NCI-H446 treated with DMSO at 0.1 percent for 48 hours (cell line): Measurements from ENCODE around the gene MRPL50.

Experiments used
- DNase-seq: peaks from one replicate; lab custom pipeline; 2025; lab: John Stamatoyannopoulos, UW

The MRPL50 gene

DNA sequence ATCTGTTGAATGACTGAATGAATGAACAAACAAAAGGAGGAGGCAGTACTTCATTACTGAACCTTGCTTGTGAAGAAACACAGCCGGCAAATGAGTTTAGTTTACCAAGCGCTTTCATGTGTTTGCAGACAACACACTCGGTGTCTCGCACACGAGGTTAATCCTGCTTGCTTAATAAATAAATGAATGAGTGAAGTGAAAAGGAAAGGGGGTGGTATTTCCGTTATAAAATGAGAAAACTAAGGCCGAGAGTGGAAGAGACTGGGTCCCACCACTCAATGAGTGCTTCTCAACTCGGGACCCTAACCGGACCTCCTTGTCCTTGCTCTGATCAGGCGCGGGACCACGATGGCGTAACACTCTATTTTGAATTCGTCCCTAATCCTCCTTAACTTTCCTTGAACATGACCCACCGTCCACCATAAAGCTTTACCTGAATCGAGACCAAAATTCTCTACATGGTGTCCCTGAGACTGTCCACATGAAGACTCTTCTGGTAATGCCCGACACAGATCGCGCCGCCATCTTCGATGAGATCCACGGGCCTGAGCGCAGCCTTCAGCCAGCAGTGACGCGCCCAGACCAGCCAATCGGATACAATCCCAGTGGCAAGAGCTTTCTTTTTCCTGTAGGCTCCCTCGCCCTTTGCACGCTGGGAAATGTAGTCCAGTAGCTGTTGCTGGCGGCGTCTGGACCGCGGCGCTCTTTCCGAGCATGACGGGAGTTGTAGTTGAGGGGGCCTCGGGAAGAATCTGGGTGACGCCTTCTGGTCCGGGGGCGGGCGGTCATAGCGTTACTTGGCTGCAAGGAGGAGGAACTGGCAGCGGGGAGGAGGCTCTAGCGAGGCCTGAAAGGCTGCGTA is at the start of gene MRPL50, which contains the start of gene ZNF189:
TSS of gene MRPL50 (minus strand) at position 551 of the 862 bp plus-strand sequence. CDS start at position 525, 26 bp downstream.
TSS of gene ZNF189 (plus strand) at position 784 of the 862 bp plus-strand sequence. CDS start 306 bp downstream, outside the sequence.
- DNase-seq, result peak; percentile 93

DNA sequence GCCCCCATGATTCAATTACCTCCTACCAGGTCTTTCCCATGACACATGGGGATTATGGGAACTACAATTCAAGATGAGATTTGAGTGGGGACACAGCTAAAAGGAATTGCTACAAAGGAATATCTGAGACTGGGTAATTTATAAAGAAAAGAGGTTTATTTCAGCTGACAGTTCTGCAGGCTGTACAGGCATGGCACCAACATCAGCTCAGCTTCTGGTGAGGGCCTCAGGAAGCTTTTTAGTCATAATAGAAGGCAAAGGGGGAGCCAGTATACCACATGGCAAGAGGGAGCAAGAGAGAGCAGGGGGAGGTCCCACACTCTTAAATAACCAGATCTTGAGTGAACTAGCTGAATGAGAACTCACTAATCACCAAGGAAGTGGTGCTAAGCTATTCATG is 48.3 kb upstream of the MRPL50 start:
- DNase-seq, result no peak

DNA sequence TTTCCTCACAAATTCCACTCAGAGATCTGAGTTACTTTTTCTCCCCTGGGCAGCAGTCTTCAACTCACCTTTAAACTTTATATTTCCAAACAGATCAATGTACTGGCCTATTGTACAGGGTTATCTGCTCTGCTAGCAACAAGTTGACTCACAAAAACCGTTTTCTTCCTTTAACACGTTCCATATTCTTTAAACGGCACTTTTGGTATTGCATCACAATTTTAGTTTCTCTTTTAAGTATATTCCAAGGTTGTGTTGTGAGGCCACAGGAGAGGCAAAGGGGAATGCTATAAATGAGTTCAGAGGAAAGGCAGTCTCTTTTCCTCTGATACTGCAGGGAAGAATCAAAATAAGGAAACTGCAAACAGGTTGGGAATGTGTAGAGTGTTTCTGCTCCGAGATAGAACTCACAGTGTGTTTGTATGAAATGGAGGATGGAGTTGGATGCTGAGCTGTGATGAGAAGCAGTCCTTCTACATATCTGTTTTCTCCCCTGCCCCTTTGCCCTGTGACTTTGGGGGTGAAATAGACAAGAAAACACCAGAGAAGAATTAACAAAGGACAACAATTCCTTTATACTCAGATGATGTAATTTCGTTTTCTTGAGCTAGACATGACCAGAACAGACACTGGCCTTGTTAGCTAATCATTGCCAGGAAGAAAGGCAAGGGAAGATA is 47.1 kb upstream of the MRPL50 start:
- DNase-seq, result no peak

GRCh38 chr9:101443364-101443771 is 45.0 kb upstream of the MRPL50 start:
- peak; percentile 94 for DNase-seq

DNA sequence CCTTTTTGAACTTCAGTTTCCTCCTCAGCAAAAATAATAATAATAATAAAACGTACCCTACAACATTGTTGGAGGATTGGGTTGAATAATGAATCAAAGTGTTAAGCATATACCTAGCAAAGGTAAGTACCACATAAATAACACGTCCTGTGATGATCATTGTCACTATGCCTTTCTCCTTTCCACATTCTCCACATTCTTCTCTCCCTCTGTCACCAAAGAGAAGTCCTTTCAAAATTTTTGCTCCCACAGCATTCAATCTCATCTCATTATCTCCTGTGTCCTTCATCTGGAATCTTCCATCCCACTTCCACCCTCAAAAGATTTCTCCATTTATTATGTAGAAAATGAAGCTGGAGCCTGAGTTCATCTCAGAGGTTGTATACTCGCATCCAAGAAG is 44.3 kb upstream of the MRPL50 start:
- no peak for DNase-seq

GRCh38 chr9:101442318-101442717 is 43.9 kb upstream of the MRPL50 start:
- DNase-seq, result no peak

DNA sequence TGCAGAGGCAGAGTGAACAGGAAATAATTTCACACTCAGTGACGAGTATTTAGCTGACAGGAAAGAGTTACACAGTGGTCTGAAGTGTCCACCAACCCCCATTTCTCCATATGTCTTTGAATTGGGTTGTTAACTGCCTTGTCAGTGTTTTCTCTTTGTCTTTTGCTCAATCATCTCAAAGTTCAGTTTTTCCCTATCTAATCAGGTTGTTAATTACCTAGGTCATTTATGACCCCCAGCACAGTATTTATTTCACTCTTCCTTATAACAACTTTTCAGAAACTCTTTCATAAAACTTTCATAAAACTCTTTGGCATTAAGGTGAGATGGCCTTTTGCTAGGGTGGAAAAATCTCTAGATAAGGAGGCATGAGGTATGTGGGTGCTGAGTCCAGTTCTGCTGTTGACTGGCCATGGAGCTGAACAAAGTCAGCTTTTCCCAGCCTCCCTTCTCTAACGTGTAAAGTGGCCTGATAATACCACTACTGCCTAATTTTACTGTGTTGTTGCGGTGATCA is 42.4 kb upstream of the MRPL50 start:
- DNase-seq, result no peak

- DNase-seq, result no peak
Observed at GRCh38 chr9:101438523-101438922, 40.1 kb upstream of the MRPL50 start.

- DNase-seq, result no peak
Observed at GRCh38 chr9:101437806-101438232, 39.4 kb upstream of the MRPL50 start.

DNA sequence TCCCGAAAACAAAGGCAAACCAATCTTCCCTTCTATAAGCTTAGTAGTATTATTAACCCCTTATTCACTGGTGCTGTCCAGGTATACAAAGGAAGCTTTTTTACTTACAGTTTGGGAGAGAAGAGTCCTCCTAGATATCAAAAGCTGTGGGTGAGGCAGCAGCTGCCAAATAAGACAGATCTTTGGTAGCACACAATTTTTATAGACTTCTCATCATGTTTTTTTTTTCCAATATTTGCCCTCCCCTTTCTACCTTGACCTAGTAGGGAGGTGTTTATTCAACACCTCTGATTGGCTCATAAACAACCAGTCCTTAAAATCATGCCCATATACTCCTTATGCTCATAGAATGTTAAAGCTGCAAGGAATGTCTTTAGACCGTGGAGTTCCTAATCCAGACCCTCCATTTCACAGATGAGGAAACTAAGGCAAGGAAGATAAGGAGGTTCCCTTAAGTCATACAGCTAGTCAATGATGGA is 37.2 kb upstream of the MRPL50 start, which contains the start of gene ALDOB:
TSS of gene ALDOB (minus strand) at position 174 of the 479 bp plus-strand sequence. CDS start 4,887 bp downstream, outside the sequence.
- no peak for DNase-seq

GRCh38 chr9:101434998-101435397 is 36.6 kb upstream of the MRPL50 start:
- no peak for DNase-seq

DNA sequence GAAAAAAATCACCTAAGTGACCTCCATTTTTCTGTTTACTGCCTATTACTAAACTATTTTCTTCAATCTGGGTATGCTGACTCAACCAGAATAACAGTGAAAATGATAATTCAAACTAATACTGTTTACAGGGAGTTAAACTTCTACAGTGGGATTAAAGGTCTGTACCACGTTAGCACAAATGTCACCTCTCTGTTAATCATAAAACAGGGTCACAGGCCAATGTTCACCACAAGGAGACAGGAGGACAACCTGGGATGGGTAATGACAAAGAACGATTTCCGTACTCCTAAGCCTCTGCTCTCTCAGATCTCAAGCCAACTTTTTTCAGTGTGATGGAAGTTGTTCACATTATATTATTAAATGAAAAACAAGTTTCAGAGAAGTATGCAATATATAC is 34.8 kb upstream of the MRPL50 start:
- DNase-seq, result no peak

DNA sequence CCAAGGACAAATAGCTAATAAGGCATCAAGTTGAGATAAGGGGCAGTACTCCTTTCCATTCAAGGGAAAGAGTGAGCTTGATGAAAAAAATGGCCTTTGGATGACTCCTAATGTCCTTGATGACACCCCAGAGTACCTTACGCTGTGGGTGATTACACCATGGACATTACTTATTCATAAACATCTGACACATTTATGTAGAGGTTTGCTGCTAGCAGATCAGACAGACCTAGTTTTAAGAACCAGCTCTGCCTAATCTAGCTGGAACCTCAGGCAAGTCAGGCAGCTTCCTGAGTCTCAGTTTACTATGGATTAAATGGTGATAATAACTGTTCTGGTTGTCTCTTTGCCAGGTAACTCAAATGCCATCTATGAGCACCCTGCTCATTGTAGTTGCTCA is 34.3 kb upstream of the MRPL50 start:
- no peak for DNase-seq

DNA sequence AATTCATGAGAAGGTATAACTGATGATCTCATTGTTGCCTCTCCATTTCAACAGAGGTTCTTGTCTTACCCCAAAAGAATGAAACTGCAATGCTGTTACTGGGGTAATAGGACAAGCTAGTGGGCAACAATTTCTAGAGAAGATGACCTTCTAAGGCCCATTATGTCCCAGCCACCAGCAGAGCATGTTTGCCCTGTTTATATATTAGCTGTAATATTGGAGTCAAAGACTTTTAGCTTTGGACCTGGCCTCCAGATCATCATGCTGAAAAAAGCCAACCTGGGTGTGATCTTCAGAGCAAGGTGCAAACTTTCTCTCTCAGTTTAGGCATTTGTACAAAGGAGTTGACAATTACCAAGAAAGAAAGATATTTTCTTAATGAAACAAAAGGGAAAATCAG is 33.8 kb upstream of the MRPL50 start:
- DNase-seq, result no peak

- DNase-seq, result no peak
Observed at GRCh38 chr9:101429736-101430135, 31.3 kb upstream of the MRPL50 start.

- no peak for DNase-seq
Observed at GRCh38 chr9:101428909-101429308, 30.5 kb upstream of the MRPL50 start.

GRCh38 chr9:101427957-101428655 is 29.7 kb upstream of the MRPL50 start:
- no peak for DNase-seq

- no peak for DNase-seq
Observed at GRCh38 chr9:101427358-101427757, 28.9 kb upstream of the MRPL50 start.

DNA sequence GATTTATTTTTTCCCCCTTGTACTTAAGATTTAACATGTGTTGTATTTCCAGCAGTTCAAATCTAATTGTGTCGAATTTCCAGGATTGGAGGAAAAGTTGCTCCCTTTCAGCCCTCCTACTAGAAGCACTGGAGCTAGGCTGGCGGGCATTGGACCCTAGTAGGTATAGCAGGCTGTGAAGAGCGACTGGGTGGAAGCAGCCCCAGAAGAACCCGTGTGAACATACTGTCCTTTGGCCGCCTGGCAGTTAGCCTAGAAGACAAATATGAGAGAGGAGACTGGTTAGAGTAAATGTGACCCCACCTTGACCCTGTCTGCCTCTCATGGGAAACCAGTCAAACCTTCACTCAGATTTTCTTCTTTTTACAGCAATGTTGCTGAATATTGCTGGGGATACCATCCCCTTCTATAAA is 23.2 kb upstream of the MRPL50 start:
- no peak for DNase-seq

DNA sequence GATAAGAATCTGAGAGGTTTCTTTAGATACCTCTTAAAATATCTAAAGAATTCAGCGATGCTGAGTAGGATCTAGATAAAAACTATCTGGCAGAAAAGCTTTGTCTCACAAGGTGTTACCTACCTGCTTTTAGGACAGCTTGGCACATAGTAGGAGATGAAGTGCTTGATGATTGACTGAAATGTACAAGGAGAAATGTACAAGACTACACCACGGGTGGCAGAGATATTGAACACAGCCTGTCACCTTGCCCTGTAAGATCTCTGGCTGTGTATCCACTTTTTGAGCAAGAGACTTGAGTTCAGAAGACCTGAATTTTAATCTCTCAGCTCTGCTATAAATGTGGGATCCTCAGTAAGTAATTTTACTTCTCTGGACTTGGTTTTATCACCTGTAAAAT is 21.4 kb upstream of the MRPL50 start:
- no peak for DNase-seq

DNA sequence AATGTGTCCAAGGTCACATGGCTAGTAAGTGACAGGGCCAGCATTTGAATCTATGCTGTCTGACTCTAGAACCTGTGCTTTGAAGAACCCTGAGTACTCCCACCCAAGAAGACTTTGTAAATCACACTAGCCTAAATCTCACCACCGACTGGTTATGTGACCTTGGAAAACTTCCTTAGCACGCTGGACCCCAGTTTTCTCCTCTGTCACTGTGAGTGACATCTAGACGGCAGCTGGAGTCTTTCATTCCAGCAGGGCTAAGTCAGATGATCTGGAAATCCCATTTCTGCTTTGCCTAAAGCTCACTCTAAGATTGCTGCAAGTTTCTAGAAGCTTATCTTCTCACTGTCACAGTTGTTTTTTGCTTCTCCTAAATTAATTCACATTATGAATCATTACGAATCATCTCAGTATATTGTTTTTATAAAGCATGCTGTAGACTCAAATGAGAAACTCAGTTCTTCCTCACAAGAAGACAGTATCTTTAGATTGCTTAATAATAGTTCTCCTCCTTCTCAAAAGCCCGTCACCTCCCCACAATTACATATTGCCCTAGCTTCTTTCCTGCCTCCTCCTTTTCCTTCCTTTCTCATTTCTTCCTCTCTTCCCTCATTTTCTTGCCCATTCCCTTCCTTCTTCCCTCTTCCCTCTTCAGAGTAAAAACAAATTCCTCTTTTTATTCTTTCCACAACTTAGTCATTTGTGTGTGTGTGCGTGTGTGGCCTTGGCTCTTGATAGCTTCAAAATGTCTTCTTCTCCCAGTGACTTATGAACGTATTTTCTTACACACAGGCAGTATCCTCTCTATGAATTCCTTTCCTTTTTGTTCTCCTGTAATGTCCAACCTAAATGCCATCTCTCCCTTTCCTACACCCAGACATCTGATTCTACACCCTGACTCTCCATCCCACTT is 20.4 kb upstream of the MRPL50 start:
- no peak for DNase-seq
